ENCODE results near the gene ICOS. TPM values are rescaled to one million over a fixed set of nuclear protein-coding genes. Genes with fewer than 3 reads are reported as not detected.

The ICOS gene
- total RNA-seq, 1 experiment from 2014 or later: not detected

GRCh38 chr2:203915256-203915655 is 21.3 kb upstream of the ICOS start:
- Histone ChIP-seq H3K4me1 (peaks cover 8% of the 10 kb centered on the region; the same call in 1 of the 2 replicates), H3K9me3 (no peaks in the 10 kb centered on the region), H3K36me3 (ENCODE audit: control insufficient read depth, insufficient read depth, low read length) (no peaks in the 10 kb centered on the region), H3K27me3 (replicated peaks; ENCODE audit: control insufficient read depth, insufficient read depth, low read length) (no peaks in the 10 kb centered on the region), H3K4me3 (ENCODE audit: low read depth, low read length) (no peak overlapping the region)
- ChIA-PET CTCF (no interaction called here), POLR2A (no interaction called here)
- peaks cover 9% of the 10 kb centered on the region for H3K27me3 Mint-ChIP-seq (ENCODE audit: insufficient read depth, unreplicated experiment)
- H3K4me3 Mint-ChIP-seq (ENCODE audit: unreplicated experiment): no peak overlapping the region
- DNase-seq: no peak
- peaks cover 8% of the 10 kb centered on the region for H3K4me1 Mint-ChIP-seq (ENCODE audit: low read depth, unreplicated experiment)
- intact Hi-C loops (cut with micrococcal nuclease; ENCODE audit: unreplicated experiment): no loop called here
- no peaks in the 10 kb centered on the region for H3K9me3 Mint-ChIP-seq (ENCODE audit: unreplicated experiment)
- no TSS peak for BruUV-seq (replicated peaks)
- no peak for TF ChIP-seq CTCF (IDR thresholded peaks at IDR 0.05; ENCODE audit: insufficient read depth in 1 of 2, low read depth in 1 of 2, low read length in 1 of 2, severe bottlenecking in 1 of 2, unreplicated experiment in 1 of 2)
- H3K36me3 Mint-ChIP-seq (ENCODE audit: insufficient read depth, unreplicated experiment): peaks cover 4% of the 10 kb centered on the region
- no peak overlapping the region for H3K27ac Mint-ChIP-seq (ENCODE audit: unreplicated experiment)

GRCh38 chr2:203916756-203917155 is 19.8 kb upstream of the ICOS start:
- ChIA-PET CTCF (no interaction called here), POLR2A (no interaction called here)
- Histone ChIP-seq H3K4me1 (peaks cover 8% of the 10 kb centered on the region; the same call in 1 of the 2 replicates), H3K27me3 (replicated peaks; ENCODE audit: control insufficient read depth, insufficient read depth, low read length) (no peaks in the 10 kb centered on the region), H3K36me3 (ENCODE audit: control insufficient read depth, insufficient read depth, low read length) (no peaks in the 10 kb centered on the region), H3K9me3 (no peaks in the 10 kb centered on the region), H3K4me3 (ENCODE audit: low read depth, low read length) (no peak overlapping the region)
- Mint-ChIP-seq H3K9me3 (ENCODE audit: unreplicated experiment) (no peaks in the 10 kb centered on the region), H3K36me3 (ENCODE audit: insufficient read depth, unreplicated experiment) (peaks cover 4% of the 10 kb centered on the region), H3K4me1 (ENCODE audit: low read depth, unreplicated experiment) (peaks cover 8% of the 10 kb centered on the region), H3K27ac (ENCODE audit: unreplicated experiment) (no peak overlapping the region), H3K27me3 (ENCODE audit: insufficient read depth, unreplicated experiment) (peaks cover 9% of the 10 kb centered on the region), H3K4me3 (ENCODE audit: unreplicated experiment) (no peak overlapping the region)
- DNase-seq: no peak
- BruUV-seq (replicated peaks): no TSS peak
- TF ChIP-seq CTCF (IDR thresholded peaks at IDR 0.05; ENCODE audit: insufficient read depth in 1 of 2, low read depth in 1 of 2, low read length in 1 of 2, severe bottlenecking in 1 of 2, unreplicated experiment in 1 of 2): no peak
- intact Hi-C loops (cut with micrococcal nuclease; ENCODE audit: unreplicated experiment): no loop called here

- H3K9me3 Mint-ChIP-seq (ENCODE audit: unreplicated experiment): no peaks in the 10 kb centered on the region
- H3K4me1 Mint-ChIP-seq (ENCODE audit: low read depth, unreplicated experiment): peaks cover 8% of the 10 kb centered on the region
- intact Hi-C loops (cut with micrococcal nuclease; ENCODE audit: unreplicated experiment): no loop called here
- ChIA-PET POLR2A (no interaction called here), CTCF (no interaction called here)
- peaks cover 12% of the 10 kb centered on the region for H3K27me3 Mint-ChIP-seq (ENCODE audit: insufficient read depth, unreplicated experiment)
- no TSS peak for BruUV-seq (replicated peaks)
- Histone ChIP-seq H3K27me3 (replicated peaks; ENCODE audit: control insufficient read depth, insufficient read depth, low read length) (no peaks in the 10 kb centered on the region), H3K4me1 (peaks cover 8% of the 10 kb centered on the region; the same call in 1 of the 2 replicates), H3K36me3 (ENCODE audit: control insufficient read depth, insufficient read depth, low read length) (no peaks in the 10 kb centered on the region), H3K9me3 (no peaks in the 10 kb centered on the region), H3K4me3 (ENCODE audit: low read depth, low read length) (no peak overlapping the region)
- H3K36me3 Mint-ChIP-seq (ENCODE audit: insufficient read depth, unreplicated experiment): peaks cover 4% of the 10 kb centered on the region
- no peak overlapping the region for H3K27ac Mint-ChIP-seq (ENCODE audit: unreplicated experiment)
- TF ChIP-seq CTCF (IDR thresholded peaks at IDR 0.05; ENCODE audit: insufficient read depth in 1 of 2, low read depth in 1 of 2, low read length in 1 of 2, severe bottlenecking in 1 of 2, unreplicated experiment in 1 of 2): no peak
- DNase-seq: no peak
- H3K4me3 Mint-ChIP-seq (ENCODE audit: unreplicated experiment): no peak overlapping the region
Measured at GRCh38 chr2:203918264-203918663, 18.3 kb upstream of the ICOS start.

Measured in Caco-2 (cell line).